Left lobe of liver (tissue), 2 donors: ENCODE measurements around the gene CMIP. TPM values are rescaled to one million over a fixed set of nuclear protein-coding genes. Genes with fewer than 3 reads are reported as not detected.
"Not testable (repeated sequence)": the region's sequence is repeated elsewhere in the genome, so short reads cannot be mapped to it uniquely, and the experiment has no call there.

Experiments used
- ATAC-seq: fragments of 200-7000 bp; cut with Tn5 transposase; one replicate; pipeline ENCODE4 v1.9.1; 2020; ENCODE audit warnings: mild to moderate bottlenecking, moderate library complexity
- DNase-seq: peaks from one replicate; pipeline ENCODE4 v3.0.0-alpha.2; 2020; ENCODE audit warnings: low spot score
- total RNA-seq: library from RNA; stranded (reverse); gene quantifications from one replicate; pipeline ENCODE4 v1.2.1, GENCODE V29; 2021
- donor health status: DM: no; HTN: no; CAD: no; lungs with moderate emphysema.
- donor health status: DM: no; HTN: yes; CAD: no.

The CMIP gene
- total RNA-seq, 1 donor from 2014 or later = 15.4 TPM

- ATAC-seq = no peak
- DNase-seq = no peak
These were observed 130.7 kb downstream of the CMIP start for GRCh38 chr16:81575307-81575706.

- ATAC-seq (no peak), DNase-seq (no peak)
These were observed 131.2 kb downstream of the CMIP start for GRCh38 chr16:81575834-81576233.

GRCh38 chr16:81576696-81577095 lies 132.1 kb downstream of the CMIP start:
- ATAC-seq (no peak), DNase-seq (no peak)

GRCh38 chr16:81577272-81577671 lies 132.7 kb downstream of the CMIP start:
- ATAC-seq = not testable (repeated sequence)

GRCh38 chr16:81578076-81578475 lies 133.5 kb downstream of the CMIP start:
- no peak for ATAC-seq
- DNase-seq = no peak

More at GRCh38 chr16:81577272-81577671, 132.7 kb downstream of the CMIP start:
- DNase-seq = not testable (repeated sequence)

GRCh38 chr16:81578636-81579413 lies 134.2 kb downstream of the CMIP start:
- ATAC-seq (no peak), DNase-seq (no peak)

GRCh38 chr16:81581107-81581506 lies 136.5 kb downstream of the CMIP start:
- no peak for DNase-seq
- ATAC-seq = no peak

GRCh38 chr16:81582655-81583441 lies 138.2 kb downstream of the CMIP start:
- ATAC-seq = peak; percentile 75
- peak; percentile 62 for DNase-seq

- DNase-seq (no peak), ATAC-seq (no peak)
These were observed 139.5 kb downstream of the CMIP start for GRCh38 chr16:81583893-81584631.

GRCh38 chr16:81585785-81586184 lies 141.2 kb downstream of the CMIP start:
- peak; percentile 42 for ATAC-seq
- DNase-seq = no peak

GRCh38 chr16:81586417-81586816 lies 141.8 kb downstream of the CMIP start:
- ATAC-seq (no peak), DNase-seq (no peak)

- no peak for ATAC-seq
- DNase-seq = no peak
These were observed 142.5 kb downstream of the CMIP start for GRCh38 chr16:81586977-81587625.

- DNase-seq (no peak), ATAC-seq (no peak)
These were observed 143.1 kb downstream of the CMIP start for GRCh38 chr16:81587626-81588160.

- DNase-seq (no peak), ATAC-seq (peak; percentile 11)
These were observed 143.9 kb downstream of the CMIP start for GRCh38 chr16:81588326-81589081.

- DNase-seq = no peak
- ATAC-seq = no peak
These were observed 145.5 kb downstream of the CMIP start for GRCh38 chr16:81589975-81590650.

GRCh38 chr16:81590714-81591544 lies 146.3 kb downstream of the CMIP start:
- ATAC-seq (no peak), DNase-seq (no peak)

- ATAC-seq (no peak), DNase-seq (no peak)
These were observed 146.9 kb downstream of the CMIP start for GRCh38 chr16:81591545-81591870.

GRCh38 chr16:81592353-81592866 lies 147.8 kb downstream of the CMIP start:
- DNase-seq = no peak
- ATAC-seq = peak; percentile 58
